ENCODE results near the gene TTLL13.
"Not testable (repeated sequence)": the region's sequence is repeated elsewhere in the genome, so short reads cannot be mapped to it uniquely, and the experiment has no call there.

Gene TTLL13

DNA sequence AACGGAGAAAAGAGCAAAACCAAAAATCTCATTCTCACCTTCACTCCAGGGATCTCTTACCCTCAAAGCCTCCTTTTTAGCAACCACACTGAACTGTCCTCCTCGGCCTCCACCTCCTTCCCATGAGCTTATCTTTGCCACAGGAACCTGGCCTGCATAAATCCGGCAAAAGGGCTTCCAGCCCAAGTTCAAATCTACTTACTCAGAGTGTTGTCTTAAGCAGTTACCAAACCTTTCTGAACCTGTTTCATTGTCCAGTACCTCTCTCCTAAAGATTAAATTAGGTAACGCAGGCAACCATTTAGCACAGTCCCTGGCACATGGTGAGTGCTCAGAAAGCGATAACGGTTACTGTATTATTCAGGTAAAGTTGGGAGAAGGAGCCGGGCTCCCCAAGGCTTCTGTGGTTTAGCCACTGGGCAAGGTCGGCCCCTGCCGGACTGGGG is 16.4 kb upstream of the TTLL13 start:
- no peak for DNase-seq (ENCODE audit: low read depth, low spot score)
- H3K27ac ChIP-seq = peak overlapping the region; percentile 84

DNA sequence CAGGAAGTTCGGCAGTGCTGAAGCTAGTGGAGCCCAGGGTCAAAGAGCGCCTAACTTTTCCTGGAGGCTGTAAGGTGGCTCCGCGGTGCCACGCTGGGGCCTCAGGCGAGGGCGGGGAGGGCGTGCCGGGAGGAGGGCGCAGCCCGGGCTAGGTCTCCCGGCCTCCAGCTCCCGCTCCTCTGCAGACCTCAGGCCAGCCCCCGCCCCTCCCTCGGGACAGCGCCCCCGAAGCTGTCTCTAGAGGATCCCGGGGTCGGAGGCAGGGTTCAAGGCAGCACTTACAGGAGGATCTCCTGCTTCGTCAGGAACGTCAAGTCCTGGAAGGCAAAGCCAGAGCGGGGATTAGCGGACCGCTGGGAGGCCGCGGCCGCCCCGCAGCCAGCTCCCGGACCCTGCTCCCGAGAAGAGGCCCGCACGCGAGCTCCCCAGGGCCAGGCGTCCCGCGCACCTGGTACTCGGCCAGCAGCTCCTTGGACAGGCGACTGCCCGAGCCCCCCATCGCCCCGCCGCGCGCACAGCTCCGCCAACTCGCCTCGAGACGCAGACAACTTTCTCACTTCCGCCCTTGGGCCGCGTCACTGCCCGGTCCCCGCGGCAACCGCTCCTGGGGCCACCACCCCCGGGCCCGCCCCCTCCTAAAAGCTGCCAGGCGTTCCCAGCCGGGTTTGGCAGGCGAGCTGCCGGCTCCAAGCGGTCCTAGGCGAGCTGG is 15.8 kb upstream of the TTLL13 start, which contains the start of gene CIB1:
TSS of gene CIB1 (minus strand) at position 555 of the 709 bp plus-strand sequence. CDS start at position 499, 56 bp downstream.
- H3K27ac ChIP-seq = peak within 1 kb of the TSS; percentile 84
- DNase-seq (ENCODE audit: low read depth, low spot score) = peak; percentile 83

DNA sequence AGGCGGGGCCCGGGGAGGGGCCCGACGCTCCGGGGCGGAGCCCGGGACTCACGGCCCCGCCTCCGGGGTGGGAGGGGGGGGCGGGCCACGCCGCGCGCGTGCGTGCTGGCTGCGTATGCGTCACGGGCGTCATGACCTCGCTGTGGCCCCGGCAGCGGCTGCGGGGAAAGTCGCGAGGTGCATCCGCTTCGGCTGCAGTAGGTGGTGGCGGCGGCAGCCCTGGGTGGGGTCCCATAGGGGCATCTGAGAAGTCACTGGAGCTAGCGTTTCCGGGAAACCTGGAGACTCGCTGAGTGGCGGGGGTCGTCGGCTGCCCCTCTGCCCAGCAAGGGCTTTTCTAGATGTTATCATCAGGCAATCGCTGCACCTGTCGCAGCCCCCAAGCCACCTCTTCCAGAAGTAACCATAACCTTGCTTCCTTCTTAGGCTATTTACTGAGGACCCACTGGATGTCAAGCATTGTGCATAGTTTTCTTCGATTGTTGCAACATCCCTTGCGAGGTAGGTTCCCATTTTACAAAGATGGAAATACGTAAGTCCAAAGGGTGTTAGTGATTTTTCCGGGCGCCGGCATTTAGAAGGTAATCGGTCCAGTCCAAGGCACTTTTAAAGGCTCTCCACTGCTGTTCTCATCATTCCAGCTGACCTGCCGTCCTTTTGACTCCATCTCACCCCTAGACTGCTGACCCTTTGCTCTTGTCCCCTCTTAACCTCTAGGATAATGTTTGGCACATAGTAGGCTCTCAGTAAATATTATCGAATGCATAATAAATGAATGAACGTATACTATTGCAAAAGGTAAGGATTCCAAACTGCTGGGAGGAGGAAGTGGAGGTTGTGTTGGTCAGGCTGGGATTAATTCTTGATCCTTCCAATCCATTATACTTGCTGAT is 15.0 kb upstream of the TTLL13 start, which contains the start of gene GDPGP1:
TSS of gene GDPGP1 (plus strand) at position 114 of the 893 bp plus-strand sequence. CDS start 6,700 bp downstream, outside the sequence.
- H3K27ac ChIP-seq = peak within 1 kb of the TSS; percentile 84
- DNase-seq (ENCODE audit: low read depth, low spot score) = no peak

DNA sequence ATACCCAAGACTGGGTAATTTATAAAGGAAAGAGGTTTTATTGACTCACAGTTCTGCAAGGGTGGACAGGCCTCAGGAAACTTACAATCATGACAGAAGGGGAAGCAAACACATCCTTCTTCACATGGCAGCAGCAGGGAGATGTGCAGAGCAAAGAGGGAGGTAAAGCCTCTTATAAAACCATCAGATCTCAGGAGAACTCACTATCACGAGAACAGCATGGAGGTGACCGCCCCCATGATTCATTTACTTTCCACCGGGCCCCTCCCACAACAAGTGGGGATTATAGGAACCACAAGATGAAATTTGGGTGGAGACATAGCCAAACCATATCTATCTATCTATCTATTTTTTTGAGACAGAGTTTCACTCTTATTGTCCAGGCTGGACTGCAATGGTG is 10.0 kb upstream of the TTLL13 start:
- no peak for DNase-seq (ENCODE audit: low read depth, low spot score)

DNA sequence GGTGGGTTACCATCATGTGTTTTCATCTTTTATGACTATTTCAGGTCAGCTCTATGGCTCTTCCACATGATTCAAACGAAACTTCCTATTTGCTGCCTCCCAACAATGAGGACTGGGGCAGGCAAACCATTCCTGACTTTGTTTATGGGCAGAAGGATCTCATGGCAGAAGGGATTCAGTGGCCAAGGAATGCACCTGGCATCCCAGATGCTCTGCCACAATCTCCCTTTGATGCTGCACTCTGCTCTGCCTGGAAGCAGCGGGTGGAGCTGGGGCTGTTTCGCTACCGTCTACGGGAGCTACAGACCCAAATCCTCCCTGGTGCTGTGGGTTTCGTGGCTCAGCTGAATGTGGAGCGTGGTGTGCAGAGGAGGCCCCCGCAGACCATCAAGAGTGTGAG is 8.5 kb upstream of the TTLL13 start:
- DNase-seq (ENCODE audit: low read depth, low spot score) = no peak
- H3K27ac ChIP-seq = no peak overlapping the region

More for the DNA sequence above, 10.0 kb upstream of the TTLL13 start:
- no peak overlapping the region for H3K27ac ChIP-seq

DNA sequence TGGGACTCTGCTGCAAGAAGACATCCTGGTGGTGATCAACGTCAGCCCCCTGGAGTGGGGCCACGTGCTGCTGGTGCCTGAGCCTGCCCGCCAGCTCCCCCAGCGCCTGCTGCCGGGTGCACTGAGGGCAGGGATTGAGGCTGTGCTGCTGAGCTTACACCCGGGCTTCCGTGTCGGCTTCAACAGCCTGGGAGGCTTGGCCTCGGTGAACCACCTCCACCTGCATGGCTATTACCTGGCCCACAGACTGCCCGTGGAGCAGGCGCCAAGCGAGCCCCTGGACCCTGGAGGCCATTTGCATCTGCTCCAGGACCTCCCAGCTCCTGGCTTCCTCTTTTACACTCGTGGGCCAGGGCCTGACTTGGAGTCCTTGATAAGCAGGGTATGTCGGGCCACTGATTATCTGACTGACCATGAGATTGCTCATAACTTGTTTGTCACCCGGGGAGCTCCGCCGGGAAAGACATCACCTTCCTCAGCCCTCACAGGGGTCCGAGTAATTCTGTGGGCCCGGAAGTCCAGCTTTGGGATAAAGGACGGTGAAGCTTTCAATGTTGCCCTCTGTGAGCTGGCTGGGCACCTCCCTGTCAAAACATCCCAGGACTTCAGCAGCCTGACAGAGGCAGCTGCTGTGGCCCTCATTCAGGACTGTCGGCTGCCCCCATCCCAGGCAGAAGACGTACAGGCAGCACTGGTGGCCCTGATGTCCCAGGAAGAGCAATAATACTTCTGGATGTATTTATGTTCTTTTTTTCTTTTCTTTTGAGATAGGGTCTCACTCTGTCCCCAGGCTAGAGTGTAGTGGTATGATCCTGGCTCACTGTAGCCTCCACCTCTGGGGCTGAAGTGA is 7.8 kb upstream of the TTLL13 start:
- H3K27ac ChIP-seq = no peak overlapping the region

DNA sequence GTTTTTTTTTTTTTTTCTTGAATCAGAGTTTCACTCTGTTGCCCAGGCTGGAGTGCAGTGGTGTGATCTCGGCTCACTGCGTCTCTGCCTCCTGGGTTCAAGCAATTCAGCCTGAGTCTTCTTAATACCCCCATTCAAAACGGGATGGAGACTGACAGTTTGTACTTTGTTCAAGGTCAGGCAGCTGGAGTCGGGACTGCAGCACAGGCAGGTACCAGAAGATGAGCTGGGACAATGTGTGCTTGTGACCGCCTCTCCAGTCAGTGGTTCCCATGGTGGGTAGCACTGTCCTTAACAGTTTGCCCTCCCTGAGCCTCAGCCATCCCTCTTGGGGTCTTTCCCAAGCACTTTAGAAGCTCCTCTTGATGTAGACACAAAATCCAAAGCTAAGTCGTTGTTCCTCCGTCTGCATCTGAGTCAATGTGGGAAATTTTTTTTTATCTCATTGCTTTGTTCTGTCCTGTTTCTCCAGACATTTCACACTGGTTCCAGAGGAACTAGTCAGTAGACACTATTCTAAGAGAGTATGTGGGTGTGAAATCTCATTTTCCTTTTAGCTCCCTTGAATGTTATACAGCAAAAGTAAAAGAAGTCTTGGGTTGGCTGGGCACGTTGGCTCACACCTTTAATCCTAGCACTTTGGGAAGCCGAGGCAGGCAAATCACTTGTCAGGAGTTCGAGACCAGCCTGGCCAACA is 5.3 kb upstream of the TTLL13 start:
- H3K27ac ChIP-seq = no peak overlapping the region
- DNase-seq (ENCODE audit: low read depth, low spot score) = no peak

More for the DNA sequence above, 7.8 kb upstream of the TTLL13 start:
- no peak for DNase-seq (ENCODE audit: low read depth, low spot score)

DNA sequence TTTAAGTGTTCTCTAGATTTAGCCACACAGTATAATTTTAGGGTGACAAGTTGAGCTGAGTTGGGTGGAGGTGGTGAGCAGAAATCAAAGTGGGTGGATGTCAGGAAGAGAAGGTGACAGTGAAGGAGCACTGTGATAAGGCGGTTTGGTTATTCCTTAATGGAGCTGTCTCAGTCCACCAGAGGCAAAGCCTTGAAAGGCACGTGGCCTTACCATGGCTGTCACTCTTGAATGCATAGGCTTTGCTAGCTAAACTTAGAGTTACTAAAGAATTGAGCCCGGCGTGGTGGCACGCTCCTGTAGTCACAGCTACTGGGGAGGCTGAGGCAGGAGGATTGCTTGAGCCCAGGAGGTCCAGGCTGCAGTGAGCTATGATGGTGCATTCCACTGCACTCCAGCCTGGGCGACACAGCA is 560 bp upstream of the TTLL13 start:
- DNase-seq (ENCODE audit: low read depth, low spot score) = no peak
- H3K27ac ChIP-seq = no peak overlapping the region

DNA sequence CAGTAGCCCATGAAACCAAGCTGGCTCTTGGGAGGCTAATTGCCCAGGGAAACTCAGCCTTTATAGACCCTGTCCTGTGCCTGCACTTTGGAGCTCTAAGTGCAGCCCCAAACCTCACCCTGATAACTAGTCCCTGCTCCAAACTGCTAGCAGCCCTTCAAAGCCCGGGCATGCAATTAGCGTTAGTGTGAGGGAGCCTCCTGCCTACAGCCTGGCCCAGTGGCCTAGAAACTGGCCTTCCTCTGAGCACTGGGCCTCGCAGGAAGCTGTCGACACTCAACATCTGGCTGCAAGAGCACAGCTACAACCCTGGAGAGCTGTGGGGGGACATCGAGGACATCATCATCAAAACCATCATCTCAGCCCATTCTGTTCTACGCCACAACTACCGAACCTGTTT is 8.4 kb downstream of the TTLL13 start:
- no peak overlapping the region for H3K27ac ChIP-seq
- DNase-seq (ENCODE audit: low read depth, low spot score) = no peak

DNA sequence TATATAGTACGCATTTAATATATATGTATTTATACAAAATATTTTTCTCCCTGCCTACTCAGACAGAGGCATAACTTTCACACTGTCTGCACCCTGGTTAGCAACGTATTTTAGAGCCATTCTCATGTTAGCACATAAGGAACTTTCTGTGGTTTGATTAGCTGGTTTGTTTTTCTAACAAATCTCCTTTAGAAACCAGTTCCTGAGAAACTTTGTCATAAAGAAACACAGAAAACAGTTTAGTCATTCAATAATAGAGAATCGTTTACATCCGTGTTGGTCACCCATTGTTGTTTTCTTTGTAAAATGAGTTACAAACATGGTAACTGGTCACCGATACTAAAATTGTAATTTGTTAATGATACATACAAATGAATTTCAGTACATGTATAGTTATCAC is 10.2 kb downstream of the TTLL13 start:
- no peak for DNase-seq (ENCODE audit: low read depth, low spot score)
- H3K27ac ChIP-seq = no peak overlapping the region

DNA sequence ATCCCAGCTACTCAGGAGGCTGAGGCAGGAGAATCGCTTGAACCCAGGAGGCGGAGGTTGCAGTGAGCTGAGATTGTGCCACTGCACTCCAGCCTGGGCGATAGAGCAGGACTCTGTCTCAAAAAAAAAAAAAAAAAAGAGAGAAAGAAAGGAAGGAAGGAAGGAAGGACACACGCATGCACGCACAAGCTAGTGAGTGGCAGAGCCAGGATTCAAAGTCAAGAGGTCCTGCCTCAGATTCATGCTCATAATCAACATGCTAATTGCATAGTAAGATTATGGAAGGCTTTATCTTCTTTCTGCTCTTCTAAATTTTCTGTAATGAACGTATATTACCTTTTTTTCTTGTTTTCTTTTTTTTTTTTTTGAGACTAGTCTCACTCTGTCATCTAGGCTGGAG is 11.4 kb downstream of the TTLL13 start:
- DNase-seq (ENCODE audit: low read depth, low spot score); H3K27ac ChIP-seq: not testable (repeated sequence)

DNA sequence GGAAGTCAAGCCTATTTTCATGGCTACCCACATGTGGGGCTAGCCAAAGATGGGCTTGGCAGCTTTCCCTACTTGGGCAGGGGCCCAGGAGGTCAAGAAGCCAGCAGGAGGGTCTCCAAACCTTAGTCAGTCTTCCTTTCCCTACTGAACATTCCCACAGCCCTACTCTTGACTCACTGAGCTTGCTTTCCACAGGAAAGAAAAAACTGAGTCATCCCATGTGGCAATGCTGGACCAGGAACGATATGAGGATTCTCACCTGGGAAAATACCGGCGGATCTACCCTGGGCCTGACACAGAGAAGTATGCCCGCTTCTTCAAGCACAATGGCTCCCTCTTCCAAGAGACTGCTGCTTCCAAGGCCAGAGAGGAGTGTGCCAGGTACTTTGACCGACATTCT is 12.5 kb downstream of the TTLL13 start:
- no peak for DNase-seq (ENCODE audit: low read depth, low spot score)
- H3K27ac ChIP-seq = peak overlapping the region; percentile 27

DNA sequence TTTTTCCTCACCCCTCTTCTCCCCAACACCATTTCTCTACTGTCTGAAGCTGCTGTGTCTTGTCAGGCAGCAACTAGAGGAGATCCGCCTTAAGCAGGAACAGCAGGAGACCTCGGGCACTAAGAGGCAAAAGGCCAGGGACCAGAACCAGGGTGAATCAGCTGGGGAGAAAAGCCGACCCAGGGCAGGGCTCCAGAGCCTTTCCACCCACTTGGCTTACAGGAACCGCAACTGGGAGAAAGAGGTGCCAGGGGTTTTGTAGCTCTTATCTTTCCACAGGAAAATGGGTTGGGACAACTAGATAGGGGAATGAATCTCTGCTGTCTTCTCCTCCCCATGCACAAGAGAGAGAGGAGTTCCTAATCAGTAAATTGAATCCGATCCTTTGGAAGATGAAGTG is 13.1 kb downstream of the TTLL13 start:
- DNase-seq (ENCODE audit: low read depth, low spot score) = no peak
- peak overlapping the region; percentile 27 for H3K27ac ChIP-seq

DNA sequence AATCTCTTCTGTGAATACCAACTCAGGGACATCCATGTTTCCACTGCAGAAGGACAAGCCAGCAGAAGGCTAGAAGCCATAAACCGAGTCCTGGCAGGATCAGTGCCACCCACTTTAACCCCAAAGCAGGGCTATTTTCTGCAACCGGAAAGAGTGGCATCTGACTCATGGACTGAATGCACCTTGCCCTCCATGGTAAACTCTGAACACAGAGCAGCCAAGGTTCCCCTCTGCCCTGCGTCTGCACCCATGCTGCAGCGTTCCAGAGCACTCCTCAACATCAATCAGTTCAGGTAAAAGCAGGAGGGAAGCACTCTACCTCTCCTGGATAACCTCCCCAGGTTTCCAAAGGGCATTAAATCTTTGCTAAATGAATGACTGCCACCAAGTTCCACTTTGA is 15.3 kb downstream of the TTLL13 start:
- DNase-seq (ENCODE audit: low read depth, low spot score) = no peak
- peak overlapping the region; percentile 93 for H3K27ac ChIP-seq

DNA sequence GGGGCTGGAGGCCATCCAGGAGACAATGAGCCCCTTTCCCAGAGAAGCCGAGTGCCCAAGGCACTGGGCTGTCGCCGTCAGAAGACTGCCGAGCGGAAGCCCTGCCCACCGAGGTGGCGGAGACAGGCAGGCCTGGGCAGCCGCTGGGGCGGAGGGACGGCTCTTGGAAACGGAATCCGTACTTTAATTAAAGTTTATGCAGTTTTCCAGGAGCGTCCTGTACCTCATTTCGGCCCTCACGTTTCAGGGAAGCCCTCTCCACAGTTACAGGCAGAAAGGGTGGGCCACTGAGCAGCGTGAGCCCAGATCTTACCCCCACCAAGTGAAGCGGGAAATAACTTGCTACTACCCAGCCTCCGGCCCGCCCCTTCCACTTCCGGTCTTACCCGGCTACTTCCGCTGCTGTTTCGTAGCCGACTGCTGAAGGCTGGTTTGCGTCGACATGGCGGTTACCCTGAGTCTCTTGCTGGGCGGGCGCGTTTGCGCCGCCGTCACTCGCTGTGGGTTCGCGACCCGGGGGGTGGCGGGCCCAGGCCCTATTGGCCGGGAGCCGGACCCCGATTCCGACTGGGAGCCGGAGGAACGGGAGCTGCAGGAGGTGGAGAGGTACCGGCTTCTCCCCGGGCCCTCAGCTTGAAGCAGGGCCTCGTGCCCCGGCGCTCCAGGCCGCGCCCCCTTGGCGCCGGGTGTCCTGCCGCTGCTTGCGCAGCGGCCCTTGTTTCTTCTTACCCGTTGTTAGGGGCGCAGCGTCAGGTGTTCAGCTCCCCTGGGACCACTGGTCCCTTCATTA is 16.1 kb downstream of the TTLL13 start, which contains the start of gene NGRN:
TSS of gene NGRN (plus strand) at position 402 of the 790 bp plus-strand sequence. CDS start at position 443, 41 bp downstream.
- peak within 1 kb of the TSS; percentile 93 for H3K27ac ChIP-seq
- peak; percentile 43 for DNase-seq (ENCODE audit: low read depth, low spot score)

DNA sequence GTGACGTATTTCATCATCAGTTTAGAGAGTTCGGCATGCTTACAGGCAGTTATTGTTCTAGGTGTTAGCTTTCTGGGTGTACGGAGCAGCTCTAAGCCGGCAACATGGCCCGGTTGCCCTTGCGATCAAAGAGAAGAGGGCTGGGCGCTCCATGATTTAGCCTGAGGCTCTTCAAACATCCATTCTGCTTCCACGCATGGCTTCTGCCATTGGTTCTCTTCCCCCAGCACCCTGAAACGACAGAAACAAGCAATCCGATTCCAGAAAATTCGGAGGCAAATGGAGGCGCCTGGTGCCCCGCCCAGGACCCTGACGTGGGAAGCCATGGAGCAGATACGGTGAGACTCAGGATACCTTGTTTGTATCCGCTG is 16.7 kb downstream of the TTLL13 start:
- no peak for DNase-seq (ENCODE audit: low read depth, low spot score)

DNA sequence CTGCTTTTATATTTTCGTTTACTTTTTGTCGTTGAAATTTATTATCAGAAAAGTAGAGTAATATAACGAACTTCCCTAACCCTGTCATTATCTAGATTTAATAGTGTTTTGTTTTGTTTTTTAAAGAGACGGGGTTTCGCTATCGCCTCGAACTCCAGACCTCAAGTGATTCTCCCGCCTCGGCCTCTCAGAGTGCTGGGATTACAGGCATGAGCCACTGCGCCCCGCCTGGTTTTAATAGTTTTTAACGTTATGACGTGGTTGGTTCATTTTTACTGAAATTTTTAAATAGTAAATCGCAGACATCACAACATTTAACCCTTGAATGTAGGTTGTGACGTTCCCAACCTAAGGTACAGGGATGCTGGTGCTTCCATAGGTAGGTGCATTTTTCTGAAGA is 17.1 kb downstream of the TTLL13 start:
- H3K27ac ChIP-seq = peak overlapping the region; percentile 93
- DNase-seq (ENCODE audit: low read depth, low spot score) = no peak

More for the DNA sequence above, 16.7 kb downstream of the TTLL13 start:
- H3K27ac ChIP-seq = peak overlapping the region; percentile 93

DNA sequence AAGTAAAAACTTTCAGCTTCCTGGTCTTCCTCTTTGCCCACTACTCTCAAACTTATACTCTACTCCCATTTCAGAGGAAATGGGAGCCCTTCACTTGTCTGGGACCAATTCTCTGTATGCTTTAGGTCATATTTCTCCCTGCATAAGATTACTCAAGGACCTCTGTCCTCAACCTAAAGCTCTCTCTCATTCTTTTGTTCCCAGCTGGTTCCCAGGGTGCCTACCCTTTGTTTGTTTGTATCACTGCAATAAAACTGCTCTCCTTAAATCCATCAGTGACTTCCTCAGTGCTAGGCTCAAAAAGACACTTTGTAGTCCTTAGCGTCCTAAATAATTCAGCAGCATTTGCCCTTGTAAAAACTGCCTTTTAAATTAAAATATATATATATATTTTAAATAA is 19.1 kb downstream of the TTLL13 start:
- H3K27ac ChIP-seq = no peak overlapping the region
- DNase-seq (ENCODE audit: low read depth, low spot score) = no peak

Measured in epithelial cell of prostate (primary cell).